GM21390 (cell line): ENCODE results near the gene IGSF8.
A peak's percentile ranks its signal among the peaks of the same experiment; 100 is the strongest.

Experiments used
- ATAC-seq: cut with Tn5 transposase; IDR thresholded peaks from one replicate; pipeline ENCODE4 v1.9.1; 2021; ENCODE audit not compliant: unreplicated experiment

The IGSF8 gene

GRCh38 chr1:160097911-160098851, at the start of gene IGSF8:
TSS of gene IGSF8 (minus strand) at chr1:160098619. CDS start at chr1:160098472, 147 bp downstream.
- ATAC-seq = peak; percentile 50

GRCh38 chr1:160148121-160148520, 49.7 kb upstream of the IGSF8 start:
- ATAC-seq = no peak

- no peak for ATAC-seq
Measured at GRCh38 chr1:160146107-160146506, 47.7 kb upstream of the IGSF8 start.

- no peak for ATAC-seq
Measured at GRCh38 chr1:160144921-160145320, 46.5 kb upstream of the IGSF8 start.

GRCh38 chr1:160143695-160144094, 45.3 kb upstream of the IGSF8 start:
- ATAC-seq = no peak

DNA sequence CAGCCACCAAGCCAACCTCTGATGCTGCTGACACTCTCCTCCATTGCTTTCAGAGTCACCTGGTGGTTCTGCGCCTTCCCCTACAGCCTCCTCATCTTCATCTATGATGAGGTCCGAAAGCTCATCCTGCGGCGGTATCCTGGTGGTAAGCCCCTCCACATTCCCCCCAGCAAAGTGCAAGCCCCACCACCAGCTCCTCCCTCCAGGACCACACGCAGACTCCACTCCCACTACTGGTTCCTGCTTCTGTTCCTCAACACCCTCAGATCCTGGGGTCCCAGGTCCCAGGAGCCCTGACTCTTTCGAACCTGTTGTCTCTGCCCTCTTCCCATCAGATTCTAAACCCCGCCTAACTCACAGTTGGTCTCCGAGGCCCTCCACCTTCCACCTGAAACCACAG, 41.4 kb upstream of the IGSF8 start:
- no peak for ATAC-seq

GRCh38 chr1:160137216-160137862, 38.9 kb upstream of the IGSF8 start:
- ATAC-seq = no peak

- ATAC-seq = no peak
Measured at GRCh38 chr1:160136926-160137200, 38.4 kb upstream of the IGSF8 start.

- ATAC-seq = no peak
Measured at GRCh38 chr1:160136121-160136925, 37.9 kb upstream of the IGSF8 start.

GRCh38 chr1:160134791-160135572, 36.6 kb upstream of the IGSF8 start:
- no peak for ATAC-seq

DNA sequence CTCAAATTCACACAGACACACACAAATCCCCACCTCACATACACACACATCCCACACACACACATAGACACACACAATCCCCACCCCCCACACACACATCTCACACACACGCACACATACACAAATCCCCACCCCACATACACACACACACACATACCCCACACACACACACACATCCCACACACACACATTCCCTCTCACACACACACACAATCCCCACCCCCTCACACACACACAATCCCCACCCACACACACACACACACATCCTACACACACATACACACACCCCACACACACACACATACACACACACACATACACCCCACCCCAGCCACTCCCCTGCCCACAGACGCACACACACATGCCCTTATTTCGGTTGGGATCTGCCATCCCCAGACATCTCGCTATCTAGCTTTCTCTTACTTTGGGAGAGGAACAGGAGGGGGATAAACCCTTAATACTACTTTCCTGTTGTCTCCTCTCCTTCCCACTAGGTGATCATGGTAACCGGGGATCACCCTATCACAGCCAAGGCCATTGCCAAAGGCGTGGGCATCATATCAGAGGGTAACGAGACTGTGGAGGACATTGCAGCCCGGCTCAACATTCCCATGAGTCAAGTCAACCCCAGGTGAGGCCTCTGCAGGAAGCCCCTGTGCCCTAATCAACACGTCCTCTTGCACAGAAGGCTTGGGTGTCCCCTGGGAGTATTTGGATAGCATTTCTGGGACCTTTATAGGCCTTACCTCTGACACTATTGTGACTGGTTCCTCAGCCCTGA, 35.8 kb upstream of the IGSF8 start:
- ATAC-seq = no peak

- no peak for ATAC-seq
Measured at GRCh38 chr1:160131803-160132565, 33.6 kb upstream of the IGSF8 start.

- ATAC-seq = no peak
Measured at GRCh38 chr1:160130939-160131338, 32.5 kb upstream of the IGSF8 start.

DNA sequence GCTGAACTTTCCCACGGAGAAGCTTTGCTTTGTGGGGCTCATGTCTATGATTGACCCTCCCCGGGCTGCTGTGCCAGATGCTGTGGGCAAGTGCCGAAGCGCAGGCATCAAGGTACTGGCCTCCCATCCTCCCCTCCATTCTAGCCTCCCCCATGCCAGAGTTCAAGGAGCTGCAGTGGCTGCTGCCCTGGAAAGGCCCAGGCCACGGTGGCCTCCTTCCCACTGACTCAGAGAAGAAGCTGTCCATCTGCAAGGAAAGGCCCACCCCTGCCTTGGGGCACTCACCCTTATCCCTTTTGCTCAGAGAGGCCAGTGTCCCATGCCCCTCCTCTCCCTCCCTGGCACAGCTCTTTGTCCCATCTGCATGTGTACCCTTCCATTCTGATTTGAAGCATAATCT, 32.1 kb upstream of the IGSF8 start:
- no peak for ATAC-seq

- ATAC-seq = no peak
Measured at GRCh38 chr1:160129966-160130365, 31.5 kb upstream of the IGSF8 start.

GRCh38 chr1:160129558-160129957, 31.1 kb upstream of the IGSF8 start:
- ATAC-seq = no peak

GRCh38 chr1:160129046-160129445, 30.6 kb upstream of the IGSF8 start:
- no peak for ATAC-seq

- no peak for ATAC-seq
Measured at GRCh38 chr1:160128636-160129035, 30.2 kb upstream of the IGSF8 start.

DNA sequence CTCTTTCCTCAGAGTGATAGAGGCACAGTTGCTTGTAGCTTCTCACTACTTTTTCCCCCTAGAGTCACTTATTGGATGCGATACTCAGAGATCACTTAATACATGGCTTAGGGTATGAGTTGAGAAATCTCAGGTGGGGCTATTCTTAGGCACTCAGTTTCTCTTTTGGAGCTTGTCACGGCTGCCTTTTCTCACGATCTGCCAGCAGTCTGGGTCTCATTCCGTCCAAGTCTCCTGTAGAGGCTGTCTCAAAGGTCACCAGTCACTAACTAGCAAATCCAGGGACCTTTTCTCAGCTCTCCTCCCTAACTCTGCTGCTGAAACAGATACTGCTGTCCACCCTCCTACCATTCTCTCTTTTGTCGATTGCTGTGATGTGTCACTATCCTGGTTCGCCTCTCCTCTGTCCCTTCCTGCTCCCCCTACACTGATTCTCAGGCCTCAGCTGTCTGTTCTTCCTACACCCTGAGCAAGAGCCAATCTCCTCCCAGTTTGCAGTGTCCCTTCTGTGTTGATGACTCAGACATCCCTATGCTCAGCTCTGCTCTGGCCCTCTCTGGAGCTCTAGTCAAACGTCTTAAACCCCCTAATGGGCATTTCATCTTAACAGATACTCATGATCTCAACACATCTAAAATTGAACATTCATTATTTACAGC, 29.6 kb upstream of the IGSF8 start:
- no peak for ATAC-seq
